Inflammatory macrophage treated with lipopolysaccharide for 4 hours (primary cell): ENCODE measurements around the gene ANKRD13C.
A peak's percentile ranks its signal among the peaks of the same experiment; 100 is the strongest.
"Not testable (repeated sequence)": the region's sequence is repeated elsewhere in the genome, so short reads cannot be mapped to it uniquely, and the experiment has no call there.

Source experiments
- DNase-seq: peaks from one replicate; pipeline ENCODE4 v3.0.0-alpha.2; 2020

ANKRD13C gene

GRCh38 chr1:70355920-70356319, 1.4 kb upstream of the ANKRD13C start:
- DNase-seq = peak; percentile 62

- no peak for DNase-seq
These were observed 537 bp upstream of the ANKRD13C start for GRCh38 chr1:70355111-70355407.

GRCh38 chr1:70353601-70354331, 756 bp downstream of the ANKRD13C start:
- DNase-seq = no peak

- DNase-seq = no peak
These were observed 1.5 kb downstream of the ANKRD13C start for GRCh38 chr1:70353044-70353443.

- not testable (repeated sequence) for DNase-seq
These were observed 4.7 kb downstream of the ANKRD13C start for GRCh38 chr1:70349799-70350198.

- DNase-seq = no peak
These were observed 5.9 kb downstream of the ANKRD13C start for GRCh38 chr1:70348399-70349165.

- DNase-seq = not testable (repeated sequence)
These were observed 14.9 kb downstream of the ANKRD13C start for GRCh38 chr1:70339644-70340043.

GRCh38 chr1:70336050-70336449, 18.5 kb downstream of the ANKRD13C start:
- no peak for DNase-seq

- no peak for DNase-seq
These were observed 20.1 kb downstream of the ANKRD13C start for GRCh38 chr1:70334436-70334835.

- no peak for DNase-seq
These were observed 21.3 kb downstream of the ANKRD13C start for GRCh38 chr1:70333245-70333644.

GRCh38 chr1:70331962-70332361, 22.6 kb downstream of the ANKRD13C start:
- no peak for DNase-seq

GRCh38 chr1:70327306-70328076, 27.0 kb downstream of the ANKRD13C start:
- DNase-seq = no peak

- DNase-seq = no peak
These were observed 29.8 kb downstream of the ANKRD13C start for GRCh38 chr1:70324683-70325082.

GRCh38 chr1:70319750-70320149, 34.8 kb downstream of the ANKRD13C start:
- DNase-seq = no peak

GRCh38 chr1:70318191-70318590, 36.3 kb downstream of the ANKRD13C start:
- no peak for DNase-seq

- DNase-seq = no peak
These were observed 37.4 kb downstream of the ANKRD13C start for GRCh38 chr1:70317087-70317486.

- no peak for DNase-seq
These were observed 38.7 kb downstream of the ANKRD13C start for GRCh38 chr1:70315782-70316181.

GRCh38 chr1:70314706-70315304, 39.7 kb downstream of the ANKRD13C start:
- no peak for DNase-seq

- no peak for DNase-seq
These were observed 43.2 kb downstream of the ANKRD13C start for GRCh38 chr1:70311369-70311768.

GRCh38 chr1:70299472-70299871, 55.0 kb downstream of the ANKRD13C start:
- DNase-seq = no peak

- DNase-seq = no peak
These were observed 58.8 kb downstream of the ANKRD13C start for GRCh38 chr1:70295749-70296148.

GRCh38 chr1:70293186-70293843, 61.2 kb downstream of the ANKRD13C start:
- no peak for DNase-seq

GRCh38 chr1:70290218-70290617, 64.3 kb downstream of the ANKRD13C start:
- DNase-seq = no peak
